Measurements from ENCODE around the gene VOPP1. TPM values are rescaled to one million over a fixed set of nuclear protein-coding genes. Genes with fewer than 3 reads are reported as not detected.

Gene VOPP1
- polyA plus RNA-seq, 1 donor, result 54.7 TPM

DNA sequence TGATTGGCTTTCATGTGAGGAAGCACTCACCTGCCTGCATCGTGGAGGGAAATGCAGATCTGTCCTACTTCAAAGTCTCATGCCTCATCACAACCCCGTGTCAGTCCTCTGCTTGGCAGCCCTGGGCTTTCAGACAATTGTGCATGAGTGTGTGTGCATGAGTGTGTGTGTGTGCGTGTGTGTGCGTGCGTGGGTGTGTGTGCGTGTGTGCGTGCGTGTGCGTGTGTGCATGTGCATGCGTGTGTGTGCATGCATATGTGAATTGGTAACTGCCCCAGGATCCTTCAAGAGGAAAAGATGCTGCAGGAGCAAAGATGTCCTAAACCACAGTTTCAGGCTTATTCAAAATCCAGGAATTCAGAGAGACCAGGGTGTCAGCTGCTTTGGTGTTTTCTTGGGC, 135.8 kb downstream of the VOPP1 start:
- DNase-seq, result no peak

DNA sequence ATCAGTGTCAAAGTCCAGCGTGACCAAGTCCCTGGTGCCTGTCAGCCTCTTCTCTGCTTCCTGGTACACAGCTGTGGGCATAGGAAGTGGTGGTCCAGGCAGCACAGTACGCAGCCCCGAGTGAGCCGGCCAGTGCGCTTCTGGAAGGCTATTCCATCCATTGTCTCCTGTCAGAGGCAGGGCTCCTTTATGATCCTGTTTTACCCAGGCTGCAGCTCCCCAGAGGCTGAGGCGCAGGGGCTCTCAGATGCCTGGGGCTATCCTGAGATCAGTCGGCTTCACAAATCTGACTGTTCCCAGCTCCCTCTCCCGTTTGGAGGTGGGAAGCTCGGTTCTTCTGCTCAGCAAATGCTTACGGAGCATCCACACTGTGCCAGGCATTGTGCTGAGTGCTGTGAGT, 136.8 kb downstream of the VOPP1 start:
- DNase-seq, result no peak

DNA sequence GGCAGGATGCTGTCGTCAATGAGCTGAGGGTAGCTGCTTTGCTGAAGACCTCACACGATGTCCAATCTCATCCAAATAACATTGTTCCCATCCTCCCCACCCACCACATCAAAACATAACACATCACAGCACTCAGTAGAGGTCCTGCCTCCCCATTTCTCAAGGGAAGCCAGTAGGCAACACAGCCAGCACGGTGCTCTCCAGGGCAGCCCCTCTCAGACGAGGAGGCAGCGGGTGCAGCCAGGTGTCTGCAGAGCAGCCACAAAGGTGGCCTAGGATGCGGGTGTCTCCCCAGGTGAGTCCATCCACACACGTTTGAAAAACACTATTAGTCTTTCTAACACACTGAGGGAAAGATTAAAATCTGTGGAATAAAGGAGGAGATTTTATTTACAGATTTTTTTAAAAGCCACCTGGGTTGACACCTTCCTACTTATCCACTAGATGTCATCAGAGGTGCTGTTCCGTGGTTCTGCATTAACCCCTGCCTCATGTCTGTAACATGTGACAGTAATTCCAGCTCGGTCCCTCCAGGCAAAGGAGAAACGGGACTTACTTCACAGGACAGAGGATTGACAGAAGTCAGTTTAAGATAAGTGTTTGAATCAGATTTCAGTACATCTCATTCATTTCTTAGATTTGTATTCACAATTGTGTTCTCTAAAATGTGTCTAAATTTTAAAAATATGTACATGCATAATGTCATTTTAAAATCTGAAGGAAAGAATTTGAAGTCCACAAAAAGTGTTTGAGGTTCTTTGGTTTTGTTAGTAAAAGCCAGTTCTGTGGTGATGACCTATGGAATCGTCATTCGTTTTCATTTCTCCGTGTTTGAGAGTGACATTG, 139.1 kb downstream of the VOPP1 start:
- DNase-seq, result peak; percentile 28

DNA sequence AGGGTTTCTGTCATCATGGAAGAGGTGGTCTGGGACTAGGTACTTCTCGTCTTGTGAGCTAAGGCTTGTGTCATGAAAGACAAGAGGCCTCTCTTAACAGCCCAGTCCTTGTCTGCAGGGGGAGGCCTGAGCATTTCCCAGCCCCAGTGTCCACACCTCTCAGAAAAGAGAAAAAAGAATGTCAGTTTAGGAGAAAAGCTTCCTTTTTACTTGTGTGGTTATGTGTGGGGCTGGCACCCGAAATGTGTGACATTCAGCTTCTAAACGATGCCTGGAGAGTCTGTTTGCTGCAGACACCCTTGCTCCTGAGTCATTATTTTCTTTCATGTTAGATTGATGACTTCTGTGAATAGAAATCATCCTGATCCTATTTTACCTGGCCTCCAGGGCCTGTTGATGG, 139.8 kb downstream of the VOPP1 start:
- no peak for DNase-seq

DNA sequence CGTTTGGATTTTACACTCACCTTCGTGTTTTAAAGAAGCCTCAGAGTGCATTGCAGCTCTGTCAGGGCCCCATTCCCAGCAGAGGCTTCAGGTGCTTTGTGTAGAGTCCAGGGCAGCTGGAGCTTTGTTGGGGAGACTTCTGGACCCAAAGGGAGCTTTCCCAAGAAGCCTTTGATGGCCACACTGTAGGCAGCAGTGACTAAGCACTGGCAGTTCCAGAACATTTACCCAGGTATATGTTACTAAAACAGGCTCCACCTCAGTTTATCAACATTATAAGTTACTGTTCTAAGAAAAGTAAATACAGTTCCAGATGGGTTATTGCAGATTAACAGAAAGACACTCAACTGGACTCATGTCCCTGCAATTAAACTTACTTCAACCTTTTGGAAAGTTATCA, 140.4 kb downstream of the VOPP1 start:
- DNase-seq, result no peak

DNA sequence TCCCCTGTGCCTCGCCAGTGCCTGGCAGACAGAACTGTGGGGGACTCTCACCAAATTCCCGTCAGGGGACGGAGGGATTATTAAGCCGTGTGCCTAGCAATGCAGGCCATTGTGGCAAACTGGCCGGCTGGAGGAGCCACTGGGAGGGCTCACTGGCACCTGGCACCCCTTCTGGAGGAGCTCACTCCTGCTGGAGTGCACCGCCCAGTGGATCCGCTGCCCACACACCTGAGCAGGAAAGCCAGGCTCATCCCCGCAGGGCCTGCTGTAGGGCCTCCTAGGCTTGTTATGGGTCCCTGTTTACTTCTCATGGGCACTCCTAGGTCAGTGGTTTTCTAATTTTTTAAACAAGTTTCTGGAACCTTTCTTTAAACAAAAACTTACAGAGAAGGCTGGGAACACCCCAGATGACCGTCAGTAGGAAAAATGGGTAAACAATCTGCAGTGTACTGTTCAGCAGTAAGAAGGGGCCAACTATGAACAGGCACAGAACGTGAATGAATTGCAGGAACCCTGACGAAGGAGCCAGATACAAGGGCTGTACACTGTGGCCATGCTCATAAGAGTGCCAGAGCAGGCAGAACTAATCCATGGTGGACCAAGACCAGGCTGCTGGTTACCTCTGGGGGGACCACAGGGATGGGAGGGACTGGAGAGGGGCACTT, 142.3 kb downstream of the VOPP1 start:
- no peak for DNase-seq

DNA sequence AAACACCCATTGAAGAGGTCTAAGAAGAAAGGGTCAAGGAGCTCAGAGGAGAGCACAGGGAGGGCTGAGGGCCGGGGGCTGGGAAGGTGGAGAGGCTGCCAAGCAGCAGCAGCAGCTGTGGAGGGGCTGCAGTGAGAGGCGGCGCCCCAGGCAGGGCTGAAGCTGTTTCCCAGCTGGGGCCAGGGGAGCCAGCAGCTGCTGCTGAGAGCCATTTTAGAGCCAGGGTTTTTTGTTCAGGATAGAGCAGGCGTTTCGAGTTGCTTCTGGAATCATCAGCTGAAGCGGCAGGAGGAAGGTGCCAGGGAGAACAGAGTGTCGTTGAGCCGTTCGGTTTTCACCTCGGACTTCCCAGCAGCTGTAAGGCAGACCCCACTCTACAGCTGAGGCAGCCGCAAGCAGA, 144.5 kb downstream of the VOPP1 start:
- DNase-seq, result peak; percentile 26

DNA sequence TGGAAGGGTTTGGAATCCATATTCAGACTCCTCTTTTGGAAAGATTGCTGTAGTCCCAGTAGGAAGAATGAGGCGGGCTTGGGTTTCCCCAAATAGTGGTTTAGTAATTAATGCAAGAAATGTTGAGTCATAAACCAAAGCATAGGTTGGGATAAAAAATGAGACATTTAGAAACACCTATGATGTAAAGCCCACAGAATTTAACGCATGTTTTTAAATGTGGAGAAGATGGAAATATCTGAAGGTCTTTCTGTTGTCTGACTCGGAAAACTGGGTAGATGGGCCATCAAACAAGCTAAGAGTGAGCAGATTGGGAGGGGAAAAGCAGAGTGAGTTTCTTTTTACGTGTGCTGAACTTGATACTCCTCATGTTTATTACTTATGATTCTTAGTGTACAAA, 145.0 kb downstream of the VOPP1 start:
- no peak for DNase-seq

DNA sequence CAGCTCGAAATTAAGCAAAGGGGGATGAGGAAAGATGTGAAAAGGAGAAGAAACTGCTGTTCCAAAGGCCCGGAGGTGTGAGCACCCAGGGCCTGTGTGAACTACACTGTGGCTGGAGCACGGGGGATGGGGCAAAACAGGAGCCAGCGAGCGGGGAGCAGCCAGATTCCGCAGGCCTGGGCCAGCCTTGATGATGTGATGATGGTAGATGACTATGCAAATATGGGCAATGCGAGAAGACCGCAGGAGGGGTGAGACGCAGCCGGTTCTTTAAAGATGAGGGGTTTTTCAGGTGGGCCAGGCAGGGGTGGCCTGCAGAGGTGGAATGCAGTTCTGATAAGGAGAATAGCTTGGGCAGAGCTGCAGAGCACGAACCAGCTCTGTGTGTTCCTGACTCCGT, 145.6 kb downstream of the VOPP1 start:
- no peak for DNase-seq

DNA sequence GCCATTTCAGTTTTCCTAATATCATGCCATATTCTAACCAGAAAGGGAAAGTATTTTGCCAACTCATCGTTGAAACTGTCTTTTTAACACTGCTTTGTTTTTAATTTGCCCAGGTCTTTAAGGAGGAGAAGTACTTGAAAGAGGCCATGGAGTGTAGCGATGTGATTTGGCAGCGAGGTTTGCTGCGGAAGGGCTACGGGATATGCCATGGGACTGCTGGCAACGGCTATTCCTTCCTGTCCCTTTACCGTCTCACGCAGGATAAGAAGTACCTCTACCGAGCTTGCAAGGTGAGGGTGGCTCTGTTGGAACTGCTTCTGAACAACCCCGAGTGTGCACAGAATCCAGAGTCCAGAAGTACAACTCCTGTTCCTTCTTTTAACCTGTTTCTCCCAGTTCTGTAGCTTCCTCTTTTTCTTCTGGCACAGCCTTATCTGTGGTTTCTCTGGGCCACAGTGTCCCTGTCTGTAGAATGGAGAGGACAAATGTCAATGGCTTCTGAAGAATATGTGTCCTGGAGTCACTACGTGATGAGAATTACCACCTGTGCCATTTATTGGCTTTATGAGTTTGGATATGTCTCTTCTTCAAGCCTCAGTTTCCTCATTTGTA, 147.1 kb downstream of the VOPP1 start:
- no peak for DNase-seq

DNA sequence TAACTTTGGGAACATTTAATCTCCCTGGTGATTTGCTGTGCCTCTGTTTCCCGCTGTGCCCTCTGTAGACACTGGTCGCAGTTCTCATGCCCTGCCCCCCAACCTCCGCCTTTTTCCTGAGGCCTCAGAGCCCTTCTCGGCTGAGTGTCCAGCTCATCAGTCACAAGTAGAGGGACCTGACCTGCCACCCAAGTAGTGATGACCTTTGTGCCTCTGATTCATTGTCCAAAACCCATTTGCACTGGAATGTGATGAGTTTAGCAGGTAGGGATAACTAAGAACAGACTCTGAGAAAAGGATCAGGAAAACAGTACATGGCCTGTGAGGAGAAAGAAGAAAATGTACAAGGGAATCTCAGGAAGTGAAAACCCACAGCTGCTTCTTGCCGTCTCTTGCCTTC, 148.4 kb downstream of the VOPP1 start:
- DNase-seq, result no peak

DNA sequence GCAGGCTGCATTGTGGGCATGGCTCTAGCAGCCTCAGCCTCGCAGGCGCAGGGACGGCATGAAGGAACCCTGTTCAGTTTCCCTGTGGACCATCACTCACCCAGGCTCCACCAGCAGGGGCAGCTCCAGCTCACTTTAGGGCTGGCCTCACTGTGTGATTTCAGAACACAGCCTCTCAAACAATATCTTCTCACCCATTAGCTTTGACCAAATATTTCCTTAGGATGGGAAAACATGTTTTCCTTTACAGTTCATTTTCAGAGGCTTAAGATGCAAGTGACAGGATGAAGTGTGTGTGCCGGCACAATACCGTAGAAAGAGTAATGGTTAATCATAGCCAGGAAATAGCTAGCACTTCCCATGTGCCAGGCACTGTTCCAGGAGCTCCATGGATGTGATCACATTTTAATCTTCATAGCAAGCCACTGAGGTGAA, 149.0 kb downstream of the VOPP1 start:
- no peak for DNase-seq

Other genes starting within 250 kb of the VOPP1 start
- gene LANCL2, start 207.2 kb downstream of the VOPP1 start, polyA plus RNA-seq (ENCODE audit: insufficient read length), result 31.9 TPM